ENCODE measurements around the gene CCDC183.
"Not testable (repeated sequence)": the region's sequence is repeated elsewhere in the genome, so short reads cannot be mapped to it uniquely, and the experiment has no call there.

CCDC183 gene

GRCh38 chr9:136826188-136826541 is 30.0 kb downstream of the CCDC183 start:
- no peak for DNase-seq

- no peak for DNase-seq
These were observed 30.8 kb downstream of the CCDC183 start for GRCh38 chr9:136826703-136827582.

- no peak for DNase-seq
These were observed 31.8 kb downstream of the CCDC183 start for GRCh38 chr9:136827794-136828473.

GRCh38 chr9:136828474-136829140 is 32.5 kb downstream of the CCDC183 start:
- no peak for DNase-seq

- DNase-seq = no peak
These were observed 33.3 kb downstream of the CCDC183 start for GRCh38 chr9:136829412-136829811.

- DNase-seq = no peak
These were observed 34.1 kb downstream of the CCDC183 start for GRCh38 chr9:136829981-136830885.

- DNase-seq = no peak
These were observed 35.0 kb downstream of the CCDC183 start for GRCh38 chr9:136831002-136831719.

- DNase-seq = no peak
These were observed 35.6 kb downstream of the CCDC183 start for GRCh38 chr9:136831720-136832104.

GRCh38 chr9:136832581-136832980 is 36.4 kb downstream of the CCDC183 start:
- no peak for DNase-seq

- DNase-seq = not testable (repeated sequence)
These were observed 37.4 kb downstream of the CCDC183 start for GRCh38 chr9:136833381-136834048.

GRCh38 chr9:136835162-136835931 is 39.2 kb downstream of the CCDC183 start:
- no peak for DNase-seq

GRCh38 chr9:136835932-136836904 is 40.1 kb downstream of the CCDC183 start:
- DNase-seq = no peak

- no peak for DNase-seq
These were observed 41.2 kb downstream of the CCDC183 start for GRCh38 chr9:136837146-136837855.

- not testable (repeated sequence) for DNase-seq
These were observed 41.7 kb downstream of the CCDC183 start for GRCh38 chr9:136837856-136838277.

GRCh38 chr9:136838314-136839228 is 42.4 kb downstream of the CCDC183 start:
- no peak for DNase-seq

- no peak for DNase-seq
These were observed 43.3 kb downstream of the CCDC183 start for GRCh38 chr9:136839229-136840139.

Data from SHP77 (cell line).